K562 (cell line): ENCODE measurements around the gene COX20.

ENCODE experiments used
- EZH2 ChIP-seq: IDR thresholded peaks from 2 replicates; pipeline ENCODE4 v1.6.1; 2012; ENCODE audit warnings: low read depth, mild to moderate bottlenecking, inconsistent platforms, low read length, borderline replicate concordance
- HNRNPUL1 ChIP-seq: fragments of 200-400 bp; formaldehyde crosslinking; IDR thresholded peaks from 2 replicates; pipeline ENCODE4 v1.6.1; 2017; ENCODE audit warnings: low read length
- MAX ChIP-seq: sonication (generic); formaldehyde crosslinking; IDR thresholded peaks from 2 replicates; pipeline ENCODE4 v1.9.0; 2022; ENCODE audit warnings: mild to moderate bottlenecking, missing genetic modification reagents
- POLR2AphosphoS5 ChIP-seq: IDR thresholded peaks from 2 replicates; pipeline ENCODE4 v1.6.1; 2011; ENCODE audit warnings: mild to moderate bottlenecking, low read depth, low read length, moderate library complexity; ENCODE audit not compliant: control insufficient read depth, insufficient read depth
- ZNF23 ChIP-seq: fragments of 250-450 bp; sonication (Bioruptor Pico); IDR thresholded peaks from 2 replicates; pipeline ENCODE4 v1.4.0; 2020; ENCODE audit warnings: mild to moderate bottlenecking

GRCh38 chr1:244878681-244879080 lies 43.2 kb downstream of the COX20 start:
- TF ChIP-seq HNRNPUL1 (no peak), EZH2 (no peak), ZNF23 (no peak), MAX (CRISPR knock-in tag) (no peak), POLR2AphosphoS5 (no peak)
